ENCODE data around the gene MYBPH. TPM values are rescaled to one million over a fixed set of nuclear protein-coding genes. Genes with fewer than 3 reads are reported as not detected.

The MYBPH gene
- total RNA-seq, 1 donor from 2014 or later: not detected

DNA sequence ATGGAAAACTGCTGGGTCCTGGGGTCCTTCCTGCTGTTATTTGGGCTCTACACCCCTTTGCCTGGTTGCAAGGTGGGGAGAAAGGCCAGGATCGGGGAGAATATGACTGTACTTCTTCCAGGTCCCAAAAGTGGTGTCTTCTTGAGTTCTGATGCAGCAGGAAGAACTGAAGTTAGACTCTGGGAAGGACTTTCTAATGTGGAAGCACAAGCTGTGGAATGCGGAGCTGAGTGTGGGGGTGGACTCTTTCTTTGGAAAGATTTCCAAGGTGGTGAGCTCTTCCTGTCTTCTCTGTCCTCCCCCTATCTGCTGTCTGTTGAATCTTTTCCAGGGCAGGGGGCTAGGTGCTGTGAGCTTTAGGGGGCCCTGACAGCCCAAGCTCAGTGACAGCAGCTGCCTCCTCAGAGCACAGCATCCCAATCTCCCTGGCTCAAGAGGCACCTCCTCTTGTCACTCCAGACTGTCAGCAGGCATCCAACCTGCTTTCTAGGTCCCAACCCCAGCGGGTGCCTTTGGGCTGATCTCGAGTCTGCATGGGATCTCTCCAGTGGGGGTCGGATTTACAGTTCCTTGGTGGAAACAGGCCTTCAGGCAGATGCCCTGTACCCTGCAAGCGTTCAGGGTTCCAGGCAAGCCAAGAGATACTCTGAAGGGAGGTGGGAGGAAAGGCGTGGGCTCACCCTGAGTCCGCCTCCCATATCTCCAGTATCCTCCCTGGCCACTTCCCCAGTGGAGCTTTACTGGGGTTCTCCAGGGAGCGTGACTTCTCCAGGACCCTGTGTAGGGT lies 24.9 kb downstream of the MYBPH start:
- intact Hi-C loops (cut with micrococcal nuclease): no loop called here

DNA sequence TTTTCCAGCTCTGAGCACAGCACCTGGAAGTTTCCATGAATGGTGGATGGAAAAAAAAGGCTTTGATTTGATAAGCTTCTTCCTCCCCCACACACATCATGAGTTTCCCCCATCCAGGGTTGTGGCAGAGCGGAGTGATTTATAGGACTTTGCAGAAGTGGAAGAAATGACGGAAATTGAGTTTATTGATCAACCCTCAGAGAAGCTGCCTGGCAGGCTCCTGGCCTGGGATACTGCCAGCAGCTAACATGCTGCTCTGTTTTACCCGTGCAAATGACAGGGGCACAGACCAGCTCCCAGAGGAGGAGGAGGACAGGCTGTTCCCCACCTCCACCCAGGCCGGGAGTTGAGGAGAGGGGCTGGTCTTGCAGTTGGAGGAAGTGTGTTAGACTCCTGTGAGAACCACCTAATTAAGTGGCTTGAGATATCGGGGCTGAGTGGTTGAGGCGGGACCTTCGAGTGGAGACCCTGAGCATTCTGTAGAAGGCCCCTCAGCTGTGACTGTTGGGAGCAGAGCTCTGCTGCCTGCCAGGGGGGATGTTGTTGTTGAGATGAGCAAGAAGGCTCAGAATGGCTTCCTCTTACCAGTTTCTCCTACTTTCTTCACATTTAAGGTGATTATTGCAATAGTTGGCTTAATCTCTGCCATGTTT lies 26.3 kb downstream of the MYBPH start:
- intact Hi-C loops (cut with micrococcal nuclease): no loop called here

DNA sequence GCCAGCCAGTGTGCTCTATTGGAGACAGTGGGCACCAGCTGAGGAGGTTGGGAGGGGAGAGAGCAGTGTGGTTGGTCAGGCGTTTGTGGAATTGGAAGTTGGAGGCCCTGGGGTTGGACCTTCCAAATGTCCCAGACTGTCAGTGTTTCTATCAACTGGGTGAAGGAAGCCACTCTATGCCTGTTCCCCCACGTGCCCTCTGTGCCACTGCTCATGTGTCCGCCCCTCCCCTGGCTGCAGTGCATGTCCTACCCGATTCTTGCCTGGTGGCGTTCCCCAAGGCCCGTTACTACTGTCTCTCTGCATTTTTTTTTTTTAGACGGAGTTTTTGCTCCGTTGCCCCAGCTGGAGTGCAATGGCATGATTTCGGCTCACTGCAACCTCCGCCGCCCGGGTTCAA lies 27.0 kb downstream of the MYBPH start:
- intact Hi-C loops (cut with micrococcal nuclease): no loop called here

DNA sequence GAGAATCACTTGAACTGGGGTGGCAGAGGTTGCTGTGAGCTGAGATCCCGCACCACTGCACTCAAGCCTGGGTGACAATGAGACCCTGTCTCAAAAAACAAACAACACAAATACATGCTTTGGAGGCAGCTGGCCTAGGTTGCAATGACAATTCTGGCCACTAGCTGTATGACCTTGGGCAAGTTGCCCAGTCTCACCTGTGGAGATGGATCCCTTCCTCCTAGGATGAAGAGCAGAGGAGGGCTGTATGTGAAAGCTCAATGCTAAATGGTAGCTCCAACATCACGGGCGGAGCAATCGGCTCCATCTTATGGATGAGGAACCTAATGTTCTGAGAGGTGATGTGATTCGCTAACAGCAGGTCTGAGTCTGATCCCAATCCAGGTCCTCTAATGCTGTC lies 27.5 kb downstream of the MYBPH start:
- intact Hi-C loops (cut with micrococcal nuclease): no loop called here

- intact Hi-C loops (cut with micrococcal nuclease): no loop called here
Observed at GRCh38 chr1:203147376-203147775, 28.2 kb downstream of the MYBPH start.

DNA sequence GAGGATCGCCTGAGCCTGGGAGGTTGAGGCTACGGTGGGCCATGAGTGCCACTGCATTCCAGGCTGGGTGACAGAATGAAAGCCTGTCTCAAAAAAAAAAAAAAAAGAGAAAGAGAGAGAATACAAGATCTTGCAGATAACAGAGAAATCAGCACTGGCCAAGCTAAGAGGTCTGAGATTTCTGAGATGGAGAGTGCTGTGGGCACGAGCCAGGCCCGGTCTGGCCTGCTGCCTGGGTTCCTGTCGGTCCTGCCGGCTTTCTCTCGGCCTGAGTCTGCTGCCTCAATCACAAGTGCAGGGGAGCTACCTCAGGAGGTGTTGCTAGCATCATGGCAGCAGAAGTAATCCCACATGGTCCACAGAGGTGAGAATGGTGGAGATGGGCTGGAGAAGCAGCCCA lies 29.1 kb downstream of the MYBPH start:
- intact Hi-C loops (cut with micrococcal nuclease): no loop called here

DNA sequence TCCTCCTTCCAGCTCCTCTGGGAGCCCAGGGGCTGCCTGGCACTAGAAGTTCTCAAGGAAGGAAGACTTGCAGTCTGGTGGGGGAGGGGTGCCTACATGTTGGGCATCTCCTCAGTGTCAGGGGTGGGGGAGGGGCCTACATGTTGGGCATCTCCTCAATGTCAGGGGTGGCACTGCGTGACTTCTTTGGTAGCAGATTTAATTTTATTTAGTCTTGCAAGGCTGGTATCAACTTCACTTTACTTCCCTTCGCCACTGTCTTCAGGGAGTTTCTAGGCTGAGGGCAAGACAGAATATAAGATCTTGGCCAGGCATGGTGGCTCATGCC lies 29.6 kb downstream of the MYBPH start:
- intact Hi-C loops (cut with micrococcal nuclease): no loop called here

DNA sequence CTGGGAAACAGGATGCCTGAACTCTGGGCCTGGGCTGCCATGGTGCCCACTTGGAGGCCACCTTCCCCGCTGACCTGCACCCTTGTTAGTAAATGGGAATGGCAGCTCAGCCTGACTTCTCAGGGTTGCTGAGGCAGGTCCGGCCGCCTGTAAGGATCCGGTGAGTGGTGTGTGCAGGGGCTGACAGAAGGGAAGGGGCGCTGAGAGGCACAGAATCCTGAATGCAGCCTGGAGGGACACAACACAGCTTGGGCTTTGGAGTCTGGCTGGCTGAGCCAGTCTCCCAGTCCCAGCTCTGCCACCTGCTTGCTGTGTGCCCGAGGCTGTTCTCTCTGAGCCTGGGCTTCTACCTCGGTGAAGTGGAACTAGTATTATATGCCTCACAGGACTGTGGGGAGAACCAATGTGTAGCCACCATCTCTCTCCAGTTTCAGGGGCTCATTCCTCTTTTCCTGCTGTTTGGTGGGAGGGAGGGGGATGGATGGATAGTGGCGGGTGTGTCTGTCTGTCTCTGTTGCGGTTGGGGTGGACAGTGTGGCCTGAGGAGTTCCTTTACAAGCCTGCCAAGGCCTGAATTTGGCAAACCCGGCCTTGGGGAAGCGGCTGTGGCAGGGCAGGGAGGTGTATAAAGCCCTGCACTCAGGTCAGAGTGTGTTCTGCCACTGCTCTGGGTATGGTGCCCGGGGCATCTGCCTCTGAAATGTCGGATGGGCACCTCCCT lies 30.1 kb downstream of the MYBPH start:
- intact Hi-C loops (cut with micrococcal nuclease): no loop called here

DNA sequence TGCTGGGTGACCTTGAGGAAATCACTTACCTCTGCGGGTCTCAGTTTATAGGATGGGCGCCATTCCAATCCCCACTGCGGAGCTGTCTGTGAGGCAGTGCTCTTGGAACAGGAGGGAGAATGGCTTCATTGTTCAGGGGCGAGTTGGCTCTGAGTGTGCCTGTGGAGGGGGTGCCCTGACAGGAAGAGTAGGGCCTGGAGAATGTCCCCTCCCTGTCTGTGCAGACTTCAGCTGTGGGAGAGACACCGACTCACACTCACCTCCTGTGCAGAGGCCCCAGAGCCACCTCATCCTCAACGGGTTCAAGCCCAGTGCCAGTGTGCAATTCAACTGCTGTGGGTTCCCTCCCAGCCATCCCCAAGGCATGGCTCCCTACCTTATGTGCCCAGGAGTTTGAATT lies 31.0 kb downstream of the MYBPH start:
- intact Hi-C loops (cut with micrococcal nuclease): no loop called here

GRCh38 chr1:203143641-203144040 lies 32.0 kb downstream of the MYBPH start:
- intact Hi-C loops (cut with micrococcal nuclease): no loop called here

DNA sequence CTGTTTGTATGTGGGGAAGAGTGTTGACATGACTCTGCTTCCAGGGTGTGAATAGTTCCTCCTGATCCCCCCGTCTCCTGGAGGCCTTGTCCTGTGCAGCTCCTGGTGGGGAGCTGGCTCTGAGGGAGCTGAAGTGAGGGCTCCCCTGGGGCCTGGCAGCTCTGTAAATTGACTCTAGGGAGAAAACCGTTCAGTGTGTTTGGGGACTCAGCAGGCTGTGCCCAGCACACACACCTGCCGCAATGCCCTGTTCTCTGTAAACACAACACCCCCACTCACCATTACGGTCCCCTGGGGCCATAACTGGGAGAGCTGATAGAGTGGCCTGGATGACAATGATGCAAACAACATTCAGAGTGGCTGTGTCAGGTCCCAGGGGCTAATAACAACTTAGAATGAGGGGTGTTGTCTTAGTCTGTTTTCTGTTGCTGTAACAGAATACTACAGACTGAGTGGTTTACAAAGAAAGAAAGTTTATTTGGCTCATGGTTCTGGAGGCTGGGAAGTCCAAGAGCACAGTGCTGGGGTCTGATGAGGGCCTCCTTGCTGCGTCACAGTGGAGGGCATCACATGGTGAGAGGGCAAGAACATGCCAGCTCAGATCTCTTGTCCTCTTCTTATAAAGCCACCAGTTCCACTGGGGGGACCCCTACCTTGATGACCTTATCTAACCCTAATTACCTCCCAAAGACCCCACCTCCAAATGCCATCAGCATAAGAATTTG lies 32.8 kb downstream of the MYBPH start:
- intact Hi-C loops (cut with micrococcal nuclease): no loop called here

DNA sequence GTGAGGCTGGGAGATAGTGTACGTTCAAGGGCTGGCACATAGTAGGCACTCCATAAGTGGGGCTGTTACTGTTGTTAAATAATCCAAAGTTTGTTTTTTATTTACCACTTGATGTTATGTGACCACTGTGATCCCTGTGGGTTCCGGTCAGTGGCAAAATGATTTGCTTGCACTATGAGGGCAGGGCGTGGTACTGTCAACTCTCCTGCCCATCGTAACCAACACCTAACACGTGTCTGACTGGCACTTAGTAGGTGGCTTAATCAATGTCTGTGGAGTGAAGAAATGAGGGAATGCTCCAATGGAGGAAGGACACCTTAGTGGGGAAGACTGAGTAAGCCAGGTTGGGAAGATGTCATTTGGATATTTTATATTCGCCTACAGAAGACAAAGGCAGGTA lies 33.5 kb downstream of the MYBPH start:
- intact Hi-C loops (cut with micrococcal nuclease): no loop called here

GRCh38 chr1:203140743-203141520 lies 34.7 kb downstream of the MYBPH start:
- intact Hi-C loops (cut with micrococcal nuclease): no loop called here

GRCh38 chr1:203139976-203140475 lies 35.6 kb downstream of the MYBPH start:
- intact Hi-C loops (cut with micrococcal nuclease): no loop called here

GRCh38 chr1:203138066-203138465 lies 37.6 kb downstream of the MYBPH start:
- intact Hi-C loops (cut with micrococcal nuclease): no loop called here

GRCh38 chr1:203137324-203137723 lies 38.3 kb downstream of the MYBPH start:
- intact Hi-C loops (cut with micrococcal nuclease): no loop called here

DNA sequence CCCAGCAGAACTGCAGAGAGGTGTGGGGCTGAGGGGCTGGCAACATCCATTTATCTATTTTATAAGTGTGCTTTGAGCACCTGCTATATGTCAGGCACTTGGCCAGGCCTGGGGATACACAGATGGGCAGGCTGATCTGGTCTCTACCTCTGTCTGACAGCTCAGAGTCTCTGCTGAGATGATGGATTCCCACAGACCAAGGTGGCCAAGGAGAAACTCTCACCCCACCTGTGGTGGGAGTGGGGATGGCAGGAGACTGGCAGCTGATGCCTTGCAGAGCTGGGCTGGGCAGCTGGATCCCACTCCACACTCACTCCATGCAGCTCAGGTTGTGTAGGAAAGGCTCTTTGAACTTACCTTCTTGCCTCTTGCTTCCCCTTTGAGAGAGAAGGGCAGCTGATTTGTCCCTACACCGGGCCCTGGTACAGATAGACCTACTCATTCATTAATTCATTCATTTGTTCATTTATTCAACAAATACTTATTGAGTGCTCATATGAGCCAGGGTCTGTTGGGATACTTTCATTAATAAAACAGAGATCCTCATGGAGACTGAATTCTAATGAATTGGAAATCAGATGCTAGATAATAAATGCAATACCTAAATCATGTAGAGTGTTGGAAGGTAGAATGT lies 39.1 kb downstream of the MYBPH start:
- intact Hi-C loops (cut with micrococcal nuclease): no loop called here

GRCh38 chr1:203135636-203136305 lies 39.9 kb downstream of the MYBPH start:
- intact Hi-C loops (cut with micrococcal nuclease): no loop called here

DNA sequence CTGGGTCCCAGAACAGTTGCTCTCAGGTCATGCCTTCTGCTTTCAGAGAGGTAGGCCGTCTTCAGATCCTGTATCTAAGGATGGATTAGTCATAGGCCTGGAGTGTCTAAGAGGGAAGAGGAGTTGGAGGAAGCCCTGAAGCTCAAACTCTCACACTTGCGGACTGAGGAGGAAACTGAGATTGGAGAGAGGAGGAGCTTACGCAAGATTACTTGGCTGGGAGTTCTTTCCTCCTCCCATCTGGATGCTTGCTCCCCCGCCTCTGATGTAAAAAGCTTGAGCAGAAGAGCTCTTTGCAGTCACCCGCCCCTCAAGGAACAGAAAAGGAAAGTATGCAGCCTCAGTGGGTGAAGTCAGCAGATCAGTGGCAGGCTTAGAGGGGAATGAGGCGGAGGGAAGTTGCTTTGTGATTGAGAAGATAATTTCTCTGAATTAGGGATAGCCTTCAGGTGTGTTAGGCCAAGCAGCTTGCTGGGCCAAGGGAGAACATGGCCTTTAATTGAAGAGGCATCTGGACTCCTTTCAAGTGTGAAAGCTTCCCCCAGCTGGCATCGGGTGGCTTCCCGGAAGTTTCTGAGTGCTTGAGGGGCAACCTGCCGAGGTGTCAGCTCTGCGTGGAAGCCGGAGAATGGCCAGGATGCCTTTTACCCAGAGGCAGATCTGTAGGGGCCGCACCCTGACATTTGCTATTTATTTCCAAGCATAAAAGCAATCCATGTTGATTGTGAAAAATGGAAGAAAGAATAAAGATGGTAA lies 41.5 kb downstream of the MYBPH start:
- intact Hi-C loops (cut with micrococcal nuclease): no loop called here
